ENCODE measurements around the gene SEC24D. TPM values are rescaled to one million over a fixed set of nuclear protein-coding genes. Genes with fewer than 3 reads are reported as not detected.

The SEC24D gene
- total and polyA plus RNA-seq, 4 donors: 12.7 to 40.9 (median 21.3) TPM

GRCh38 chr4:118833192-118833820 is 2.6 kb downstream of the SEC24D start:
- H3K36me3 ChIP-seq (ENCODE audit: control insufficient read depth, insufficient read depth, low read length): no peaks in the 10 kb centered on the region
- no peak for DNase-seq (ENCODE audit: low read depth in 4 of 6, low spot score in 6 of 6)
- no peaks in the 10 kb centered on the region for H3K27me3 ChIP-seq (ENCODE audit: control insufficient read depth, insufficient read depth, low read length)
- WGBS (ENCODE audit: insufficient coverage): no CpG with 5 or more reads among the region's 5 CpGs
- H3K27ac ChIP-seq (ENCODE audit: low read depth, low read length): no peak overlapping the region
- H3K4me1 ChIP-seq (ENCODE audit: control insufficient read depth, insufficient read depth, low read length): peaks cover 6% of the 10 kb centered on the region
- no peaks in the 10 kb centered on the region for H3K9me3 ChIP-seq (ENCODE audit: control insufficient read depth, insufficient read depth, low read length)
- no peak overlapping the region for H3K4me3 ChIP-seq (ENCODE audit: low read depth, low read length)

DNA sequence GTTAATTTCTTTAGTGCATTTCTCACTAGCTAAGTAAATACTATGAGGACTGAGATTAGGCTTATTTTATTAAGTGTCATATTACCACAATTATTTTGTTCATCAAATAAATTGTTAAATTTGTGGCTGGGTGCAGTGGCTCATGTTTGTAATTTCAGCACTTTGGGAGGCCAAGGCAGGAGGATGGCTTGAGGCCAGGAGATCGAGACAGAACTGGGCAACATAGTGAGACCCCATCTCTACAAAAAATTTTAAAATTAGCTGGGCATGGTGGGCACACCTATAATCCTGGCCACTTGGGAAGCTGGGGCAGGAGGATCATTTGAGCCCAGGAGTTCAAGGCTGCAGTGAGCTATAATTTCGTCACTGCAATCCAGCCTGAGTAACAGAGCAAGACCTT is 6.8 kb downstream of the SEC24D start:
- 100% methylated on average over 1 of the region's 2 CpGs for WGBS (ENCODE audit: insufficient coverage)
- H3K27ac ChIP-seq (ENCODE audit: low read depth, low read length): no peak overlapping the region
- H3K27me3 ChIP-seq (ENCODE audit: control insufficient read depth, insufficient read depth, low read length): no peaks in the 10 kb centered on the region
- no peaks in the 10 kb centered on the region for H3K4me1 ChIP-seq (ENCODE audit: control insufficient read depth, insufficient read depth, low read length)
- no peak for DNase-seq (ENCODE audit: low read depth in 4 of 6, low spot score in 6 of 6)
- H3K36me3 ChIP-seq (ENCODE audit: control insufficient read depth, insufficient read depth, low read length): peaks cover 2% of the 10 kb centered on the region
- H3K9me3 ChIP-seq (ENCODE audit: control insufficient read depth, insufficient read depth, low read length): no peaks in the 10 kb centered on the region
- no peak overlapping the region for H3K4me3 ChIP-seq (ENCODE audit: low read depth, low read length)

- Histone ChIP-seq H3K4me1 (ENCODE audit: control insufficient read depth, insufficient read depth, low read length) (no peaks in the 10 kb centered on the region), H3K9me3 (ENCODE audit: control insufficient read depth, insufficient read depth, low read length) (no peaks in the 10 kb centered on the region), H3K27me3 (ENCODE audit: control insufficient read depth, insufficient read depth, low read length) (no peaks in the 10 kb centered on the region), H3K36me3 (ENCODE audit: control insufficient read depth, insufficient read depth, low read length) (peaks cover 7% of the 10 kb centered on the region), H3K4me3 (ENCODE audit: low read depth, low read length) (no peak overlapping the region), H3K27ac (ENCODE audit: low read depth, low read length) (no peak overlapping the region)
- WGBS (ENCODE audit: insufficient coverage): 38% methylated on average over 1 of the region's 2 CpGs
- DNase-seq (ENCODE audit: low read depth in 4 of 6, low spot score in 6 of 6): peak in 1 of 6 donors; percentile 7
Measured at GRCh38 chr4:118826723-118827444, 9.0 kb downstream of the SEC24D start.

GRCh38 chr4:118825799-118826198 is 10.1 kb downstream of the SEC24D start:
- Histone ChIP-seq H3K4me1 (ENCODE audit: control insufficient read depth, insufficient read depth, low read length) (no peaks in the 10 kb centered on the region), H3K27ac (ENCODE audit: low read depth, low read length) (no peak overlapping the region), H3K27me3 (ENCODE audit: control insufficient read depth, insufficient read depth, low read length) (no peaks in the 10 kb centered on the region), H3K9me3 (ENCODE audit: control insufficient read depth, insufficient read depth, low read length) (no peaks in the 10 kb centered on the region), H3K36me3 (ENCODE audit: control insufficient read depth, insufficient read depth, low read length) (peaks cover 7% of the 10 kb centered on the region), H3K4me3 (ENCODE audit: low read depth, low read length) (no peak overlapping the region)
- no CpG with 5 or more reads among the region's 3 CpGs for WGBS (ENCODE audit: insufficient coverage)
- no peak for DNase-seq (ENCODE audit: low read depth in 4 of 6, low spot score in 6 of 6)

DNA sequence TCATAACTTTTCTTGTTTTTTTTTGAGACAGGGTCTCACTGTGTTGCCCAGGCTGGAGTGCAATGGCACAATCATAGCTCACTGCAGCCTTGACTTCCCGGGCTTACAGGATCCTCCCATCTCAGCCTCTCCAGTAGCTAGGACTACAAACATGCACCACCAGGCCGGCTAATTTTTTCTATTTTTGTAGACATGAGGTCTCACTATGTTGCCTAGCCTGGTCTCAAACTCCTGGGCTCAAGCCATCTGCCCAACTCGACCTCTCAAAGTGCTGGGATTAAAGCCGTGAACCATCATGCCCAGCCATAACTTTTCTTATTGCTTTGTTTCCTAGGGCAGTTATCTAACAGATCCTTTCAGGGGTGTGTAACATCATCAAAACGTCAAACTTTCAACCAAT is 11.8 kb downstream of the SEC24D start:
- Histone ChIP-seq H3K27ac (ENCODE audit: low read depth, low read length) (no peak overlapping the region), H3K36me3 (ENCODE audit: control insufficient read depth, insufficient read depth, low read length) (peaks cover 7% of the 10 kb centered on the region), H3K4me3 (ENCODE audit: low read depth, low read length) (no peak overlapping the region), H3K9me3 (ENCODE audit: control insufficient read depth, insufficient read depth, low read length) (no peaks in the 10 kb centered on the region), H3K27me3 (ENCODE audit: control insufficient read depth, insufficient read depth, low read length) (no peaks in the 10 kb centered on the region), H3K4me1 (ENCODE audit: control insufficient read depth, insufficient read depth, low read length) (no peaks in the 10 kb centered on the region)
- 100% methylated on average over 4 of the region's 5 CpGs for WGBS (ENCODE audit: insufficient coverage)
- no peak for DNase-seq (ENCODE audit: low read depth in 4 of 6, low spot score in 6 of 6)

DNA sequence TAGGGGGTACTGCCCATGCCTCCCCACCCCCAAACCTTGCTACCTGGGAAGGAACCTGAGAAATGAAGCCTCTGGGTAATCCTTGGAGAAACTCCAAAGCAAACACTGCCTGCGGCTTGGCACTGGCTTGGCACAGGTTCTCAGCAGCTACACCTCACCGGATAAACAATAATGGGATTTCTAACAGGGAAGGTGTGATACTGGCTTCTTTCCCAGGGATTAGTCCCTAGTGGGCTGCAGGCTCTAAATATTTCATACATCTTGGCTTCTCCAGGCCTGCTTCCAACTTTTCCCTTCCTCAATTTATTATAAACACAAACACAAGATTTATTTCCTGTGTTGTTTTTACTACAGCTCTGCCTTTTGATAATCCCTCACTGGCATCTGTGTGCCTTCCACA is 12.5 kb downstream of the SEC24D start:
- 71% methylated on average over 1 of the region's 2 CpGs for WGBS (ENCODE audit: insufficient coverage)

GRCh38 chr4:118821590-118822293 is 14.2 kb downstream of the SEC24D start:
- H3K9me3 ChIP-seq (ENCODE audit: control insufficient read depth, insufficient read depth, low read length): no peaks in the 10 kb centered on the region
- H3K36me3 ChIP-seq (ENCODE audit: control insufficient read depth, insufficient read depth, low read length): peaks cover 7% of the 10 kb centered on the region
- WGBS (ENCODE audit: insufficient coverage): 78% methylated on average over 2 of the region's 5 CpGs
- no peaks in the 10 kb centered on the region for H3K4me1 ChIP-seq (ENCODE audit: control insufficient read depth, insufficient read depth, low read length)
- no peak overlapping the region for H3K4me3 ChIP-seq (ENCODE audit: low read depth, low read length)
- no peak for DNase-seq (ENCODE audit: low read depth in 4 of 6, low spot score in 6 of 6)
- H3K27me3 ChIP-seq (ENCODE audit: control insufficient read depth, insufficient read depth, low read length): no peaks in the 10 kb centered on the region
- no peak overlapping the region for H3K27ac ChIP-seq (ENCODE audit: low read depth, low read length)

More for the DNA sequence above, 12.5 kb downstream of the SEC24D start:
- H3K27me3 ChIP-seq (ENCODE audit: control insufficient read depth, insufficient read depth, low read length): no peaks in the 10 kb centered on the region
- peak in 1 of 6 donors; percentile 5 for DNase-seq (ENCODE audit: low read depth in 4 of 6, low spot score in 6 of 6)
- no peak overlapping the region for H3K27ac ChIP-seq (ENCODE audit: low read depth, low read length)
- no peak overlapping the region for H3K4me3 ChIP-seq (ENCODE audit: low read depth, low read length)
- no peaks in the 10 kb centered on the region for H3K9me3 ChIP-seq (ENCODE audit: control insufficient read depth, insufficient read depth, low read length)
- H3K36me3 ChIP-seq (ENCODE audit: control insufficient read depth, insufficient read depth, low read length): peaks cover 7% of the 10 kb centered on the region
- no peaks in the 10 kb centered on the region for H3K4me1 ChIP-seq (ENCODE audit: control insufficient read depth, insufficient read depth, low read length)

- WGBS (ENCODE audit: insufficient coverage): 100% methylated on average over 1 of the region's 4 CpGs
- no peaks in the 10 kb centered on the region for H3K27me3 ChIP-seq (ENCODE audit: control insufficient read depth, insufficient read depth, low read length)
- H3K4me1 ChIP-seq (ENCODE audit: control insufficient read depth, insufficient read depth, low read length): no peaks in the 10 kb centered on the region
- H3K4me3 ChIP-seq (ENCODE audit: low read depth, low read length): no peak overlapping the region
- DNase-seq (ENCODE audit: low read depth in 4 of 6, low spot score in 6 of 6): no peak
- H3K27ac ChIP-seq (ENCODE audit: low read depth, low read length): no peak overlapping the region
- H3K9me3 ChIP-seq (ENCODE audit: control insufficient read depth, insufficient read depth, low read length): no peaks in the 10 kb centered on the region
- peaks cover 6% of the 10 kb centered on the region for H3K36me3 ChIP-seq (ENCODE audit: control insufficient read depth, insufficient read depth, low read length)
Measured at GRCh38 chr4:118817178-118817930, 18.6 kb downstream of the SEC24D start.

DNA sequence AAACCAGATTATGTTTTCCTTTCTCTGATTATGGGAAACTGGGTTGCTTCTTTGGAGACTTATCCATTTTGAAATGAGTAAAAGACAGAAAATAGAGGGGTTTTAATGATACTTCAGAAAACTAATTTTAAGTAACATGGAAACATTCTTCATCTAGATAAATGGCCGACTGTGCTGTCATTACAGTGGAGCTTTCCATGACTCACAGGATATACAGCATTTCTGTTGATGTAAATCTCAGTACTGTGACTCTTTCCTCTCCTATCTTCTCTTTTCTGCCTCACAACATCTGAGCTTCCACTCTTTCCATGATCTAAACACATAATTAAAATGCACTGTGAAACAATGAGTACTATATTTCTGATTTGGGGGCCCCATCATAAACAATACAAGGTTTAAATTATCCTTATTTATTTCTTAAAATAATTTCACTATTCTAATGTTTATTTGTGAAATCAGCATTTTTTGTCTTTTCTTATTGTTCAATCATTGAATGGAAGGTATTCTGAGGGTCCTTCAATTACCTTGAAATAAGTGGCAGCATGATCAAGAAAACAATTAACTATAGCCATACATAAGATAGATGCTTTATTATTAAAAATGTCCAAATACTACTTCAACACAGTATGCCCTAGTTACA is 19.3 kb downstream of the SEC24D start:
- Histone ChIP-seq H3K9me3 (ENCODE audit: control insufficient read depth, insufficient read depth, low read length) (no peaks in the 10 kb centered on the region), H3K36me3 (ENCODE audit: control insufficient read depth, insufficient read depth, low read length) (peaks cover 6% of the 10 kb centered on the region), H3K27me3 (ENCODE audit: control insufficient read depth, insufficient read depth, low read length) (no peaks in the 10 kb centered on the region), H3K4me3 (ENCODE audit: low read depth, low read length) (no peak overlapping the region), H3K27ac (ENCODE audit: low read depth, low read length) (no peak overlapping the region), H3K4me1 (ENCODE audit: control insufficient read depth, insufficient read depth, low read length) (no peaks in the 10 kb centered on the region)
- DNase-seq (ENCODE audit: low read depth in 4 of 6, low spot score in 6 of 6): no peak
- no CpG with 5 or more reads among the region's 1 CpG for WGBS (ENCODE audit: insufficient coverage)

Data from spinal cord (tissue), 10 donors.